HCT116 (cell line): ENCODE results near the gene POPDC2. TPM values are rescaled to one million over a fixed set of nuclear protein-coding genes. Genes with fewer than 3 reads are reported as not detected.

ENCODE experiments used
- CTCF ChIP-seq, 3 experiments: fragments of 200-600 bp in 1 of 3; sonication (generic) in 1 of 3; IDR thresholded peaks in 2 of 3; conservative IDR thresholded peaks in 1 of 3; 2 replicates each; pipeline ENCODE4 v1.5.1; 2012 to 2017; ENCODE audit warnings: low read depth in 2 of 3, low read length in 2 of 3, antibody characterized with exemption in 1 of 3, borderline replicate concordance in 1 of 3, control low read depth in 1 of 3, mild to moderate bottlenecking in 1 of 3, mixed read lengths in 1 of 3, mixed run types in 1 of 3, moderate library complexity in 1 of 3; ENCODE audit not compliant: insufficient read depth in 1 of 3
- EGR1 ChIP-seq: IDR thresholded peaks from 2 replicates; pipeline ENCODE4 v1.6.1; 2012; ENCODE audit warnings: low read depth
- EZH2phosphoT487 ChIP-seq: fragments of 200-600 bp; IDR thresholded peaks from 2 replicates; pipeline ENCODE4 v1.6.1; 2018; ENCODE audit warnings: antibody characterized with exemption, borderline replicate concordance
- JUND ChIP-seq: IDR thresholded peaks from 2 replicates; pipeline ENCODE4 v1.6.1; 2012
- MAX ChIP-seq: IDR thresholded peaks from 2 replicates; pipeline ENCODE4 v1.6.1; 2012
- SP1 ChIP-seq: IDR thresholded peaks from 2 replicates; pipeline ENCODE4 v1.6.1; 2012; ENCODE audit warnings: low read depth
- SRF ChIP-seq: IDR thresholded peaks from 2 replicates; pipeline ENCODE4 v1.6.1; 2012; ENCODE audit warnings: low read depth
- YY1 ChIP-seq: IDR thresholded peaks from 2 replicates; pipeline ENCODE4 v1.6.1; 2011; ENCODE audit warnings: low read length, low read depth, moderate library complexity, mild to moderate bottlenecking; ENCODE audit not compliant: insufficient replicate concordance; ENCODE audit errors: extremely low read depth
- ZBTB33 ChIP-seq: IDR thresholded peaks from 2 replicates; pipeline ENCODE4 v1.6.1; 2011; ENCODE audit warnings: mild to moderate bottlenecking, low read length, moderate library complexity; ENCODE audit not compliant: insufficient replicate concordance; ENCODE audit errors: extremely low read depth
- ZFX ChIP-seq: fragments of 450-650 bp; IDR thresholded peaks from 2 replicates; pipeline ENCODE4 v1.6.1; 2017
- ZNF274 ChIP-seq: fragments of 200-500 bp; sonication (Bioruptor generic); IDR thresholded peaks from 2 replicates; pipeline ENCODE4 v1.6.1; 2014; ENCODE audit warnings: mild to moderate bottlenecking, low read depth, low read length, inconsistent platforms
- total RNA-seq: library from RNA; stranded (reverse); gene quantifications from one replicate; pipeline ENCODE4 v1.2.1, GENCODE V29; 2021; ENCODE audit not compliant: unreplicated experiment

POPDC2 gene
- total RNA-seq, 1 experiment from 2014 or later, result 1.6 TPM

DNA sequence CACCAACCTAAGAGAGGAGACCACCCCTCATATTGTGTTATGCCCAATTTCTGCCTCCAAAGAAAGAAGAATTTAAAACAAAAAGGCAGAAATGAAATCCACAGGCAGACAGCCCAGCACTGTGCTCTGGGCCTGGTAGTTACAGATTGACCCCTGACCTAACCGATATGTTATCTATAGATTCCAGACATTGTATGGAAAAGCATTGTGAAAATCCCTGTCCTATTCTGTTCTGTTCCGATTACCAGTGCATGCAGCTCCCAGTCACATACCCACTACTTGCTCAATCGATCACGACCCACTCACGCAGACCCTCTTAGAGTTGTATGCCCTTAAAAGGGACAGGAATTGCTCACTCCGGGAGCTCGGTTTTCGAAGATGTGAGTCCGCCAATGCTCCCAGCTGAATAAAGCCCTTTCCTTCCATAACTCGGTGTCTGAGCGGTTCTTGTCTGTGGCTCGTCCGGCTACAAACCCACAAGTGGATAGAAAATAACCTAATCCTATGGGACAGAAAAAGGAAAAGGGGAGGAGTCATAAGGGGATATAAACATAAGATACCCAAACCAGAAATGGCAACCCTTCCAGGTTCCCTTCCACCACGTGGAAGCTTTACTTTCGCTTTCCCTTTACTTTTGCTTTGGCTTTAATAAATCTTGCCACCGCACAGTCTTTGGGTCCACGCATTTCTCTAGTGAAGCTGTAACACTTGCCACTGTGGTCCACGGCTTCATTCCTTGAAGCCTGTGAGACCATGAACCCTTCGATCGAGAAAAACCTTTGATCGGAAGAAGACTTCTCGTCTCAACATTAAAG lies 40.7 kb upstream of the POPDC2 start (continued):
- TF ChIP-seq ZBTB33 (no peak), SP1 (no peak), SRF (no peak), ZFX (no peak), EZH2phosphoT487 (no peak), EGR1 (no peak), ZNF274 (no peak), YY1 (no peak), CTCF (IDR thresholded peaks at IDR 0.05 in 2 of 3, conservative IDR thresholded peaks at IDR 0.05 in 1 of 3; ENCODE audit: borderline replicate concordance in 1 of 3, insufficient read depth in 1 of 3, low read depth in 2 of 3, low read length in 2 of 3) (no peak), MAX (no peak), JUND (no peak)
- TF ChIP-seq, all 23 proteins: peak for 0
